ENCODE results near the gene VSTM4.

VSTM4 gene

GRCh38 chr10:49093922-49094321 is 21.4 kb downstream of the VSTM4 start:
- DNase-seq (ENCODE audit: low read depth in 3 of 3, low spot score in 1 of 3), result no peak

GRCh38 chr10:49092477-49092876 is 22.8 kb downstream of the VSTM4 start:
- DNase-seq (ENCODE audit: low read depth in 3 of 3, low spot score in 1 of 3), result no peak

GRCh38 chr10:49091450-49092210 is 23.7 kb downstream of the VSTM4 start:
- no peak for DNase-seq (ENCODE audit: low read depth in 3 of 3, low spot score in 1 of 3)

GRCh38 chr10:49090696-49091380 is 24.5 kb downstream of the VSTM4 start:
- no peak for DNase-seq (ENCODE audit: low read depth in 3 of 3, low spot score in 1 of 3)

GRCh38 chr10:49090189-49090575 is 25.1 kb downstream of the VSTM4 start:
- no peak for DNase-seq (ENCODE audit: low read depth in 3 of 3, low spot score in 1 of 3)

- no peak for DNase-seq (ENCODE audit: low read depth in 3 of 3, low spot score in 1 of 3)
Measured at GRCh38 chr10:49089557-49090188, 25.6 kb downstream of the VSTM4 start.

- no peak for DNase-seq (ENCODE audit: low read depth in 3 of 3, low spot score in 1 of 3)
Measured at GRCh38 chr10:49089152-49089551, 26.2 kb downstream of the VSTM4 start.

- no peak for DNase-seq (ENCODE audit: low read depth in 3 of 3, low spot score in 1 of 3)
Measured at GRCh38 chr10:49086889-49087288, 28.4 kb downstream of the VSTM4 start.

GRCh38 chr10:49083261-49083660 is 32.1 kb downstream of the VSTM4 start:
- DNase-seq (ENCODE audit: low read depth in 3 of 3, low spot score in 1 of 3), result no peak

- DNase-seq (ENCODE audit: low read depth in 3 of 3, low spot score in 1 of 3), result no peak
Measured at GRCh38 chr10:49082766-49083165, 32.6 kb downstream of the VSTM4 start.

GRCh38 chr10:49081547-49082275 is 33.6 kb downstream of the VSTM4 start:
- DNase-seq (ENCODE audit: low read depth in 3 of 3, low spot score in 1 of 3), result no peak

- DNase-seq (ENCODE audit: low read depth in 3 of 3, low spot score in 1 of 3), result no peak
Measured at GRCh38 chr10:49080965-49081364, 34.4 kb downstream of the VSTM4 start.

- no peak for DNase-seq (ENCODE audit: low read depth in 3 of 3, low spot score in 1 of 3)
Measured at GRCh38 chr10:49080071-49080470, 35.3 kb downstream of the VSTM4 start.

- DNase-seq (ENCODE audit: low read depth in 3 of 3, low spot score in 1 of 3), result no peak
Measured at GRCh38 chr10:49079499-49079898, 35.8 kb downstream of the VSTM4 start.

- DNase-seq (ENCODE audit: low read depth in 3 of 3, low spot score in 1 of 3), result no peak
Measured at GRCh38 chr10:49079072-49079471, 36.2 kb downstream of the VSTM4 start.

- no peak for DNase-seq (ENCODE audit: low read depth in 3 of 3, low spot score in 1 of 3)
Measured at GRCh38 chr10:49078433-49078832, 36.9 kb downstream of the VSTM4 start.

GRCh38 chr10:49076741-49077521 is 38.4 kb downstream of the VSTM4 start:
- DNase-seq (ENCODE audit: low read depth in 3 of 3, low spot score in 1 of 3), result no peak

- DNase-seq (ENCODE audit: low read depth in 3 of 3, low spot score in 1 of 3), result no peak
Measured at GRCh38 chr10:49076319-49076718, 39.0 kb downstream of the VSTM4 start.

GRCh38 chr10:49075743-49076142 is 39.6 kb downstream of the VSTM4 start:
- DNase-seq (ENCODE audit: low read depth in 3 of 3, low spot score in 1 of 3), result no peak

GRCh38 chr10:49074836-49075682 is 40.3 kb downstream of the VSTM4 start:
- DNase-seq (ENCODE audit: low read depth in 3 of 3, low spot score in 1 of 3), result no peak

Measured in stimulated activated CD4-positive, alpha-beta T cell treated with anti-CD3 and anti-CD28 coated beads, TNF-alpha, amount 100 ng/mL, for 1 hour (primary cell).